HCEC 1CT (cell line): Measurements from ENCODE around the gene CTAGE4.
"Not testable (repeated sequence)": the region's sequence is repeated elsewhere in the genome, so short reads cannot be mapped to it uniquely, and the experiment has no call there.

Experiments
- DNase-seq: peaks from one replicate; pipeline ENCODE4 v3.0.0-alpha.2; 2017

CTAGE4 gene

DNA sequence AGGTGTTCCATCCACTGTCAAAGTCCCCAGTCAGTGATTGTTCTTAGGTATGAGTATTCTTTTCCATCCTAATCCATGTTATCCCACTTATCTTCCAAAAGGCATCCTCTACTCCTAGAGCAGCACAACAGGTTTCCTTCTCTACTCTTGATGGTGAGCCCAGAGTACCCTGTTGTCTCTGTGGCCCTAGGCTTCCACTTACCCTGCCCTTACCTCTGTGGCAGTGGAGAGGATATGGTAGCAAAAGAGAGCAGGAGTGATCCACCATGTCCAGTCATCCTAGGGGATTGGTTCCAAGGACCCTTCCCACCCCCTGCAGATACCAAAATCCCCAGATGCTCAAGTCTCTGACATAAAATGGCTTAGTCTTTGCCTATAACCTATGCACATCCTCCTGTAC is 33.9 kb downstream of the CTAGE4 start:
- DNase-seq, result not testable (repeated sequence)

DNA sequence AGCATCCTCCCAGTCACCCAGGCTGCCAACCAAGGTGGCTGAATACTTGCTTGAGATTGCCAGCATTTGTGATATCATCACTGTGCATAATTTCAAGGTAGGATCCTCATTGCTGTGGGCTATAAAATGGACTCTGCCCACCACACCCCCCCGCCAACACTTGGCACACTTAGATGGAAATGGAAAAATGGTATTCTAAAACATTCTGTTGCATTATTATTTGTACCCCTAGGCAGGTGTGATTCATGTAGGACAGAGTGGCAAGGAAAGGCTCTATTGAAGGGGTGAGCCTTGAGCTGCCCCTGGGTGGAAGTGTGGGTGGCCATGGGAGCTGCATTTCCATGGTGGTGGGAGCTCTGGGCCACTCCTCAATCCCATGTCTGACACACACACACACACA is 35.3 kb downstream of the CTAGE4 start:
- not testable (repeated sequence) for DNase-seq

DNA sequence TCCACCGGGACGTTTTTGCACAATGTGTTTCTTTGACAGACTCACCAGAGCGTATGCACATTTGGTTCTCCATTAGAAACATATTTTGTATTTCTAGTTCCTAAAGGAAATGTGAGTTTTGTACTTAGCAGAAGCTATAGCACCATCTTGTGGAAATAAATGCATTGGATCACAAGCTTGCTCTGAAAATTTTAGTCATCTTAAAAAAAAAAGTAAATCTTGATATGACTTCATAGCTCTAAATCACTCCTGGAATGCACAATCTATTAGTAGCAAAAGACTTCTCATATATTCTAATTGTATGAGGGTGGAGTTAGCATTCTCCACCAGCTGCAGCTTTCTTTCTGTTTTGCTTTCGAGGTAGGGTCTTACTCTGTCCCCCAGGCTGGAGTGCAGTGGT is 35.9 kb downstream of the CTAGE4 start:
- DNase-seq, result not testable (repeated sequence)

DNA sequence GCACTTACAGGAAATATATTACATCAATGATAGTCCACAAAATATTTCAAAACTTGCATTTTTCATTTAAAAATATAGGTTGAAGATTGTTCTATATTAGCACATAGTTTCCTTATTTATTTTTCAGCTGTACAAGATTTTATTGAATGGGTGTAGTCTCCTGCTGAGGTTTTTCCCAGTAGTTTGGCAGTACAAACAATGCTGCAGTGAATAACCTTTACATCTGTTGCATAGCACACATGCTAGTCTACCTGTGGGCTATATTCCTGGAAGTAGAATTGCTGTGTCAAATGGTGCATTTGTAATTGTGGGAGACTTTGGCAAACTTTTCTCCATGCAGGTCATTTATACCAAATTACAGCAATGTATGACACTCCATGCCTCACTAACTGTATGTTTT is 37.3 kb downstream of the CTAGE4 start:
- DNase-seq, result not testable (repeated sequence)

DNA sequence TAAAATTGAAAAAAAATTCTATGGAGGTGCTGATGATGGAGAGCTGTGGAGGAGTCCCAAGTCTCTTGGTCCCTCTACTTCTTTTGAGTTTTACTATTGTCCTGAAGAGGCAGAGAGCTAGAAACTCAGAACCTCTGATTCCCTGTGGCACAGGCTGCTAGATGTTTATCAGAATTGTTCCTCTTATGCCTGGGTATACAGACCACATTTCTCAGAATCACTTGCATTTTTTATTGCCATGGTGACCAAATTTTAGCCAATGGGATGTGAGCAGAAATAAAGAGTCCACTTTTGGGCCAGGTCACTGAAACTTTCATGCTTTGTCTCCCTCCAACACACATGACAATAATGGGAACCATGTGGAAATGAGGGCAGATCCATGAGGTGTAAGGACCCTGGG is 40.4 kb downstream of the CTAGE4 start:
- DNase-seq, result not testable (repeated sequence)

DNA sequence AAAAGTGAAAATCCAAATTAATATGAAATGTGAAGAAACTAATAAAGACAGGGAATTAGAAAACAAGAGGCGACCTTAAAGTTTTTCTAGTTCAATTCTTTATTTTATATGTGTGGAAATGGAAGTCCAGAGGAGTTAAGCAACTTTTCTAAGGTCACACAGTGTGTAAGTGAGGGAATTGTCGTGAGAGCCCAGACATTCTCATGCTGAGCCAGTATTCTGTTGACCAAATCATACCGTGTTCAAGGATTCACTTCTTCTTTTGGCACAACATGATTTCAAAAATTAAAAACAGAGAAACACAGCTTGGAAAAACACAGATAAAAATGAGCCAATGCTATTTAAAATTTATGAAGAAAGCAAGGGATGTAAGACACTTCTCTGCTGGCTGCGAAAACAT is 43.6 kb downstream of the CTAGE4 start:
- DNase-seq, result not testable (repeated sequence)

DNA sequence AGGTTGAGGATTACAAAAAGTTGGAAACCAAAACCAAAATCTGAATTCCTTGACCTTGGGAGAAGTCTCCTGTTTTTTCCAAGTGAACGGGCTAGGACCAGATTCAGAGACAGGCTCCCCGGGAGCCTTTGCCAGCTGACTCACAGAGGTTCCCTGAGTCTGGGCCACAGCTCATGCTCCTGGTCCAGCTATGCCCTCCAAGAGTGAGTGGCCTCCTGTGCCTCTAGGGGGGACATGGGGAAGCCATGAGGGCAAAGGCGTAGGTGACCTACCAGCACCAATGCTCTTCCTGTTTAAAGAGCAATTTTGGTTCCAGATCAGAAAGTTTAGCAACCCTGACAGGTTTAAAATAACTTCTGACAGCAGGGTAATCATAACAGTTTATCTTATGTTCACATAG is 45.5 kb downstream of the CTAGE4 start:
- DNase-seq, result not testable (repeated sequence)

DNA sequence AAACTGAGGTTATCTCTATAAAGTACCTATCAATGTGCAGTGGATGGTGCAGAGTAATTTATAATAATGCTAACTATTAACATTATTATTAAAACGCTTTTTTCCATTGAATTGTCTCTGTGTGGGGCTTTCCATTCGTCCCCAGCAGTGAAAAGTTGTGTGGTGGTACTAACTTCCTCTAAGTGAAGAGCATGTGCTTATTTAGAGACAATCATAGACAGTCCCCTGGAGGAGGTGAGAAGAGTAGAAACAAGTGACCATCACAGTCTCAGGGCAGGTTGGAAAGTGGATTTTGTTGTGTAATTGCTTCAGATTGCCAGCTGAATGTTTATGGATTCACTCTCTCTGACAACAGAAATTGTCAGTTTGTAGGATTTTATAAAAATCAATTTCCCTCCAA is 47.8 kb downstream of the CTAGE4 start:
- not testable (repeated sequence) for DNase-seq

DNA sequence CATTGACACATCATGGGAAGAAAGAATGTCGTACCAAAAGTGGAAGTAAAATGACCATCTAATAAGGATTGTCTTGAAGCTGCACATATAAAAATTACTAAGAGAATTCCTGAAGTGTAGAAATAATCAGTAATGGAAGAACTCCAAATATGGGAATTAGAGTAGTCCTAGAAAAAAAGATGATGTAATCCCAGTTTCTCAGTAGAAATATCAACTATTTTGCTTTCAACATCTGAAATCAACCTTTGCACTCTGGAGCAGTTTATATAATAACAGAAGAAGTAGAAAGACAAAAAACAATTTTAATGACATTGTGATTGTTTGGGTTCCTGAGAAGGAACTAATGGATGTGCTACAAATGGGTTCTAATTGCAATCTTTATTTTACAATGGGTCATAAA is 49.8 kb downstream of the CTAGE4 start:
- not testable (repeated sequence) for DNase-seq
